ENCODE measurements around the gene MLLT1.

Gene MLLT1, protein sequence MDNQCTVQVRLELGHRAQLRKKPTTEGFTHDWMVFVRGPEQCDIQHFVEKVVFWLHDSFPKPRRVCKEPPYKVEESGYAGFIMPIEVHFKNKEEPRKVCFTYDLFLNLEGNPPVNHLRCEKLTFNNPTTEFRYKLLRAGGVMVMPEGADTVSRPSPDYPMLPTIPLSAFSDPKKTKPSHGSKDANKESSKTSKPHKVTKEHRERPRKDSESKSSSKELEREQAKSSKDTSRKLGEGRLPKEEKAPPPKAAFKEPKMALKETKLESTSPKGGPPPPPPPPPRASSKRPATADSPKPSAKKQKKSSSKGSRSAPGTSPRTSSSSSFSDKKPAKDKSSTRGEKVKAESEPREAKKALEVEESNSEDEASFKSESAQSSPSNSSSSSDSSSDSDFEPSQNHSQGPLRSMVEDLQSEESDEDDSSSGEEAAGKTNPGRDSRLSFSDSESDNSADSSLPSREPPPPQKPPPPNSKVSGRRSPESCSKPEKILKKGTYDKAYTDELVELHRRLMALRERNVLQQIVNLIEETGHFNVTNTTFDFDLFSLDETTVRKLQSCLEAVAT

DNA sequence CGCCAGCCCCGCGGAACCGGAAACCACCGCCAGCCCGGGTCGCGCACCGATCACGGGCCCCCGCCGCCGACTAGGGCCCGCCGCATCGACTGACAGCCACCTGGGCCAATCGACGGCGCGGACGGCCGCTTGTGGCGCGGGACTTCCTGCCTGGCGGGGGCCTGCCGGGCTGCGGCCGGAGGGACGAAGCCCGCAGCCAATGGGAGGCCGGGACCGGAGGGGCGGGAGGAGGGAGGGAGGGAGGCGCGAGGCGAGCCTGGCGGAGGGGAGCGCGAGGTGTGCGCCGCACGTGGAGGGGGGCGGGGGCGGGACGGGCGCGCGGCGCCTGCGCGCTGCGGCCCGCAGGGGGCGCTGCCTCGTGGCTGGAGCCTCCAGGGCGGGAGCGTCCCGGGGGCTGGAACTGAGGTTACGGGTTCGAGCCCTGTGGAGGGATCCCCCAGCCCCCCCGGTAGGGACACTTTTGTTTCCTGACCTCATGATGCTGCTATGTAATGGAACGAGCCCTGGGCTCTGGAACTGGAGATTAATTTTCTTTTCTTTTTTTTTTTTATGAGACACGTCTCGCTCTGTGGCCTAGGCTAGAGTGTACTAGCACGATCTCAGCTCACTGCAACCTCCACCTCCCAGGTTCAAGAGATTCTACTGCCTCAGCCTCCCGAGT is at the start of gene MLLT1:
MLLT1 (minus strand) TSS at position 45 of the 661 bp plus-strand sequence. CDS start 191 bp downstream, outside the sequence.
- TF ChIP-seq, protein P1, sequence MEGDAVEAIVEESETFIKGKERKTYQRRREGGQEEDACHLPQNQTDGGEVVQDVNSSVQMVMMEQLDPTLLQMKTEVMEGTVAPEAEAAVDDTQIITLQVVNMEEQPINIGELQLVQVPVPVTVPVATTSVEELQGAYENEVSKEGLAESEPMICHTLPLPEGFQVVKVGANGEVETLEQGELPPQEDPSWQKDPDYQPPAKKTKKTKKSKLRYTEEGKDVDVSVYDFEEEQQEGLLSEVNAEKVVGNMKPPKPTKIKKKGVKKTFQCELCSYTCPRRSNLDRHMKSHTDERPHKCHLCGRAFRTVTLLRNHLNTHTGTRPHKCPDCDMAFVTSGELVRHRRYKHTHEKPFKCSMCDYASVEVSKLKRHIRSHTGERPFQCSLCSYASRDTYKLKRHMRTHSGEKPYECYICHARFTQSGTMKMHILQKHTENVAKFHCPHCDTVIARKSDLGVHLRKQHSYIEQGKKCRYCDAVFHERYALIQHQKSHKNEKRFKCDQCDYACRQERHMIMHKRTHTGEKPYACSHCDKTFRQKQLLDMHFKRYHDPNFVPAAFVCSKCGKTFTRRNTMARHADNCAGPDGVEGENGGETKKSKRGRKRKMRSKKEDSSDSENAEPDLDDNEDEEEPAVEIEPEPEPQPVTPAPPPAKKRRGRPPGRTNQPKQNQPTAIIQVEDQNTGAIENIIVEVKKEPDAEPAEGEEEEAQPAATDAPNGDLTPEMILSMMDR (IDR thresholded peaks at IDR 0.05; ENCODE audit: insufficient read depth, low read depth, low read length, missing control alignments): peak; percentile 79
- peak within 1 kb of the TSS; percentile 81 for H3K4me3 ChIP-seq (ENCODE audit: low read depth, low read length)
- peak; percentile 99 for DNase-seq (ENCODE audit: low read depth)

DNA sequence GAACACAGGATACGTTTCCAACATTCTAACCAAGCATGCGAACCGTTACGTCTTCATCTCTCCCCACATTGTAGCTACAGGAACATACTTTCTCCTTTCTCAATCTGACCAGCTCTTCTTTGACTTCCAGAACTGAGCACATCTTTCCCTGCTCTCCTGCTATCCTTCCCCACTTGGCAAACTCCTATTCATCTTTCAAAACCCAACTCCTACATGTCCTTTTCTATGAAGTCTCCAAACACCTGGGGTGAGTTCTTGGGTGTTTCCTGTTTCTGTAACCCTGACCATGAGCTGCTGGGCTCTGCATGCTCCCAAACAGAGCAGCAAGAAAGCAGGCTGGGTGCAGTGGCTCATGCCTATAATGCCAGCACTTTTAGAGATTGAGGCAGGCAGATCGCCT is 47.0 kb upstream of the MLLT1 start:
- no peak overlapping the region for H3K4me3 ChIP-seq (ENCODE audit: low read depth, low read length)
- DNase-seq (ENCODE audit: low read depth): no peak
- TF ChIP-seq, protein P1 (IDR thresholded peaks at IDR 0.05; ENCODE audit: insufficient read depth, low read depth, low read length, missing control alignments): no peak

- TF ChIP-seq, protein P1 (IDR thresholded peaks at IDR 0.05; ENCODE audit: insufficient read depth, low read depth, low read length, missing control alignments): no peak
- no peak for DNase-seq (ENCODE audit: low read depth)
These were observed 45.8 kb upstream of the MLLT1 start for GRCh38 chr19:6325614-6326013.

GRCh38 chr19:6324757-6325156 is 45.0 kb upstream of the MLLT1 start:
- no peak overlapping the region for H3K4me3 ChIP-seq (ENCODE audit: low read depth, low read length)
- TF ChIP-seq, protein P1 (IDR thresholded peaks at IDR 0.05; ENCODE audit: insufficient read depth, low read depth, low read length, missing control alignments): no peak
- no peak for DNase-seq (ENCODE audit: low read depth)

More at GRCh38 chr19:6325614-6326013, 45.8 kb upstream of the MLLT1 start:
- no peak overlapping the region for H3K4me3 ChIP-seq (ENCODE audit: low read depth, low read length)

GRCh38 chr19:6322284-6322683 is 42.5 kb upstream of the MLLT1 start:
- no peak for DNase-seq (ENCODE audit: low read depth)
- TF ChIP-seq, protein P1 (IDR thresholded peaks at IDR 0.05; ENCODE audit: insufficient read depth, low read depth, low read length, missing control alignments): no peak
- no peak overlapping the region for H3K4me3 ChIP-seq (ENCODE audit: low read depth, low read length)

- H3K4me3 ChIP-seq (ENCODE audit: low read depth, low read length): no peak overlapping the region
- TF ChIP-seq, protein P1 (IDR thresholded peaks at IDR 0.05; ENCODE audit: insufficient read depth, low read depth, low read length, missing control alignments): no peak
- DNase-seq (ENCODE audit: low read depth): no peak
These were observed 39.6 kb upstream of the MLLT1 start for GRCh38 chr19:6319376-6319775.

Measured in GM12865 (cell line).